Measurements from ENCODE around the gene ADAMTSL3. TPM values are rescaled to one million over a fixed set of nuclear protein-coding genes. Genes with fewer than 3 reads are reported as not detected.

The ADAMTSL3 gene
- total RNA-seq, 5 donors from 2014 or later (not counting 1 experiment from before 2014, with no cell fraction given) = 0.07 to 0.15 (median 0.12) TPM; not detected in 1

DNA sequence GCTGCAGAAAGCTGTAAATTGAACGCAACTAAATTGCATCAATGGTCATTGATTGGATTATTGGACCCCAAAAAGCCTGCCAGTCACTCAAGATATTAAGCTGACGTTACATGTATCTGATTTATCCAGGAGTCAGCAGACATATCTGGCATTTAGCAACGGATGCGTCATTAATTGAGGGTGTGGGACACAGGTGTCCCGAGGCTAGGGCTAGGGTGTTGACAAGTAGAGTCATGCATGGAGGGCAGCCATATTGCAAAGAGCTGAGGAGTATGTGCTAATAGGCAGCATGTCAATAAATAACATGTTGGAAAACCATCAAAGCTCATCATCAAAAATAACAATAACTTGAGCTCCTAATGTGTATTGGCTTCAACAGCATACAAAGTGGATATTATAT lies 347.1 kb downstream of the ADAMTSL3 start:
- Histone ChIP-seq H3K27me3 (replicated peaks in 1 of 2; ENCODE audit: control insufficient read depth in 2 of 2, extremely low read depth in 1 of 2, insufficient read depth in 2 of 2, low read length in 1 of 2) (peaks cover 0 to 2% of the 10 kb centered on the region in 2 experiments), H3K27ac (ENCODE audit: low read length) (no peak overlapping the region), H3K9me3 (no peaks in the 10 kb centered on the region), H3K36me3 (ENCODE audit: control insufficient read depth in 2 of 2, extremely low read depth in 1 of 2, insufficient read depth in 1 of 2, low read length in 1 of 2) (no peaks in the 10 kb centered on the region), H3K4me1 (ENCODE audit: control insufficient read depth in 1 of 2, extremely low read depth in 1 of 2, insufficient read depth in 2 of 2, low read length in 2 of 2) (no peaks in the 10 kb centered on the region), H3K4me3 (ENCODE audit: control insufficient read depth in 1 of 2, extremely low read depth in 1 of 2, low read length in 1 of 2) (no peak overlapping the region)
- peaks cover 0 to 8% (median 0%) of the 10 kb centered on the region in 3 donors for H3K9me3 Mint-ChIP-seq
- POLR2A ChIA-PET = no interaction called here
- CTCF ChIA-PET = no interaction called here
- WGBS (ENCODE audit: insufficient coverage) = 78% methylated on average over 5 of the region's 5 CpGs
- H3K36me3 Mint-ChIP-seq = no peaks in the 10 kb centered on the region
- peaks cover 4 to 13% of the 10 kb centered on the region in 2 donors for H3K27me3 Mint-ChIP-seq
- no peak overlapping the region for H3K27ac Mint-ChIP-seq
- ATAC-seq (replicated peaks in 1 of 4) (no peak), DNase-seq (no peak)
- no peak overlapping the region for H3K4me3 Mint-ChIP-seq
- no peaks in the 10 kb centered on the region for H3K4me1 Mint-ChIP-seq

GRCh38 chr15:84001655-84002054 lies 347.7 kb downstream of the ADAMTSL3 start:
- H3K27me3 ChIP-seq (replicated peaks in 1 of 2; ENCODE audit: control insufficient read depth in 2 of 2, extremely low read depth in 1 of 2, insufficient read depth in 2 of 2, low read length in 1 of 2) = peaks cover 0 to 2% of the 10 kb centered on the region in 2 experiments
- POLR2A ChIA-PET = no interaction called here
- peaks cover 0 to 8% (median 0%) of the 10 kb centered on the region in 3 donors for H3K9me3 Mint-ChIP-seq
- no peak overlapping the region for H3K4me3 Mint-ChIP-seq
- ATAC-seq (replicated peaks in 1 of 4) = no peak
- H3K4me3 ChIP-seq (ENCODE audit: control insufficient read depth in 1 of 2, extremely low read depth in 1 of 2, low read length in 1 of 2) = no peak overlapping the region
- no peaks in the 10 kb centered on the region for H3K36me3 ChIP-seq (ENCODE audit: control insufficient read depth in 2 of 2, extremely low read depth in 1 of 2, insufficient read depth in 1 of 2, low read length in 1 of 2)
- no peak overlapping the region for H3K27ac Mint-ChIP-seq
- peaks cover 5 to 13% of the 10 kb centered on the region in 2 donors for H3K27me3 Mint-ChIP-seq
- no peak overlapping the region for H3K27ac ChIP-seq (ENCODE audit: low read length)
- H3K9me3 ChIP-seq = no peaks in the 10 kb centered on the region
- DNase-seq = no peak
- no peaks in the 10 kb centered on the region for H3K4me1 ChIP-seq (ENCODE audit: control insufficient read depth in 1 of 2, extremely low read depth in 1 of 2, insufficient read depth in 2 of 2, low read length in 2 of 2)
- no peaks in the 10 kb centered on the region for H3K36me3 Mint-ChIP-seq
- no peaks in the 10 kb centered on the region for H3K4me1 Mint-ChIP-seq
- CTCF ChIA-PET = no interaction called here

GRCh38 chr15:84003791-84004503 lies 350.0 kb downstream of the ADAMTSL3 start:
- Histone ChIP-seq H3K9me3 (no peaks in the 10 kb centered on the region), H3K4me1 (ENCODE audit: control insufficient read depth in 1 of 2, extremely low read depth in 1 of 2, insufficient read depth in 2 of 2, low read length in 2 of 2) (no peaks in the 10 kb centered on the region), H3K4me3 (ENCODE audit: control insufficient read depth in 1 of 2, extremely low read depth in 1 of 2, low read length in 1 of 2) (no peak overlapping the region), H3K36me3 (ENCODE audit: control insufficient read depth in 2 of 2, extremely low read depth in 1 of 2, insufficient read depth in 1 of 2, low read length in 1 of 2) (no peaks in the 10 kb centered on the region), H3K27me3 (replicated peaks in 1 of 2; ENCODE audit: control insufficient read depth in 2 of 2, extremely low read depth in 1 of 2, insufficient read depth in 2 of 2, low read length in 1 of 2) (peaks cover 0 to 2% of the 10 kb centered on the region in 2 experiments), H3K27ac (ENCODE audit: low read length) (no peak overlapping the region)
- H3K4me1 Mint-ChIP-seq = no peaks in the 10 kb centered on the region
- ATAC-seq (replicated peaks in 1 of 4) (no peak), DNase-seq (no peak)
- peaks cover 6 to 17% of the 10 kb centered on the region in 2 donors for H3K27me3 Mint-ChIP-seq
- no peak overlapping the region for H3K27ac Mint-ChIP-seq
- H3K9me3 Mint-ChIP-seq = peaks cover 0 to 8% (median 0%) of the 10 kb centered on the region in 3 donors
- no CpG with 5 or more reads among the region's 6 CpGs for WGBS (ENCODE audit: insufficient coverage)
- no peak overlapping the region for H3K4me3 Mint-ChIP-seq
- H3K36me3 Mint-ChIP-seq = no peaks in the 10 kb centered on the region
- POLR2A ChIA-PET = no interaction called here
- CTCF ChIA-PET = no interaction called here

DNA sequence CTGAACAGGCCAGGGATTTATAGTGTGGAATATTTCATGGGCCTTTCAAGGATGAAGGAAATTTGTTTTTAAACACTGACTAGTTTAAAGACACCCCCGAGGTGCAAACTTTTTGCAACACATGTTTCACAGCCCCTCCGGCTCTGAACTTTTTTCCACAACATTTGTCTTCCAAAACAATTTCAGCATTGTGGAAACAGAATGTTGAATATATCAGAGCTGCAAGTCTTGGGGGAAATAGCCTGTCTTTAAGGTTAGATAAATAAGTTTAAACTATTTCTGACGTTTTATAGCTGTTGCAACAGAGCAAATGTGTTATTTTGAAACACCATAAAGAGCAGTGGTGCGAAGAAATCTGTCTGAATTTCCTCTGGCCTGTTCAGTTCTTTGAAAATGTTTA lies 352.5 kb downstream of the ADAMTSL3 start:
- Mint-ChIP-seq H3K9me3 (peaks cover 0 to 4% (median 3%) of the 10 kb centered on the region in 3 donors), H3K27me3 (peaks cover 6 to 12% of the 10 kb centered on the region in 2 donors), H3K4me1 (no peaks in the 10 kb centered on the region), H3K27ac (no peak overlapping the region), H3K36me3 (no peaks in the 10 kb centered on the region), H3K4me3 (no peak overlapping the region)
- Histone ChIP-seq H3K27ac (ENCODE audit: low read length) (no peak overlapping the region), H3K36me3 (ENCODE audit: control insufficient read depth in 2 of 2, extremely low read depth in 1 of 2, insufficient read depth in 1 of 2, low read length in 1 of 2) (no peaks in the 10 kb centered on the region), H3K27me3 (replicated peaks in 1 of 2; ENCODE audit: control insufficient read depth in 2 of 2, extremely low read depth in 1 of 2, insufficient read depth in 2 of 2, low read length in 1 of 2) (no peaks in the 10 kb centered on the region), H3K4me1 (ENCODE audit: control insufficient read depth in 1 of 2, extremely low read depth in 1 of 2, insufficient read depth in 2 of 2, low read length in 2 of 2) (no peaks in the 10 kb centered on the region), H3K9me3 (no peaks in the 10 kb centered on the region), H3K4me3 (ENCODE audit: control insufficient read depth in 1 of 2, extremely low read depth in 1 of 2, low read length in 1 of 2) (no peak overlapping the region)
- no peak for ATAC-seq (replicated peaks in 1 of 4)
- WGBS (ENCODE audit: insufficient coverage) = 55% methylated on average over 2 of the region's 4 CpGs
- CTCF ChIA-PET = no interaction called here
- POLR2A ChIA-PET = no interaction called here
- no peak for DNase-seq

DNA sequence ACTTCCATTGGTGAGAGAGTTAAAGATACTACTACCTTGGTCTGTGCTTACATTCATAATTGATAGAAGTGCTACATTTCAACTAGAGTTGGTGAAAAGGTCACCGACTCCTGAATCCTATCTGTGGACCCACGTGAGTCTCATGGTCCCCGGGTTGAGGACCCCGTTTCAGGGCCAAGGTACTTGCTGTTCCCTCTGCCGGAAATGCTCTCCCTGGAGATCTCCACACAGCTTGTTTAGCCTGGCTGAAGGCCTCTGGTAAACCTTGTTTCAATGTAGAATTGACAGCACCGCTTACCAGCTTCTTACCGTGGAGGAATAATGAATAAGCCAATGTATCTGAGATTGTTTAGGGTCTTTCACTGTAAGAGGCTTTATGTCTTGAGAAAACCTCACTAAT lies 355.7 kb downstream of the ADAMTSL3 start:
- Histone ChIP-seq H3K4me1 (ENCODE audit: control insufficient read depth in 1 of 2, extremely low read depth in 1 of 2, insufficient read depth in 2 of 2, low read length in 2 of 2) (no peaks in the 10 kb centered on the region), H3K4me3 (ENCODE audit: control insufficient read depth in 1 of 2, extremely low read depth in 1 of 2, low read length in 1 of 2) (no peak overlapping the region), H3K9me3 (no peaks in the 10 kb centered on the region), H3K36me3 (ENCODE audit: control insufficient read depth in 2 of 2, extremely low read depth in 1 of 2, insufficient read depth in 1 of 2, low read length in 1 of 2) (no peaks in the 10 kb centered on the region), H3K27me3 (replicated peaks in 1 of 2; ENCODE audit: control insufficient read depth in 2 of 2, extremely low read depth in 1 of 2, insufficient read depth in 2 of 2, low read length in 1 of 2) (peaks cover 0 to 3% of the 10 kb centered on the region in 2 experiments), H3K27ac (ENCODE audit: low read length) (no peak overlapping the region)
- DNase-seq = no peak
- no peak for ATAC-seq (replicated peaks in 1 of 4)
- Mint-ChIP-seq H3K36me3 (no peaks in the 10 kb centered on the region), H3K4me3 (no peak overlapping the region), H3K4me1 (no peaks in the 10 kb centered on the region), H3K27me3 (peaks cover 2 to 7% of the 10 kb centered on the region in 2 donors), H3K9me3 (peaks cover 4 to 11% (median 9%) of the 10 kb centered on the region in 3 donors), H3K27ac (no peak overlapping the region)
- ChIA-PET POLR2A (no interaction called here), CTCF (no interaction called here)
- WGBS (ENCODE audit: insufficient coverage) = 86% methylated on average over 4 of the region's 7 CpGs

- Mint-ChIP-seq H3K4me1 (no peaks in the 10 kb centered on the region), H3K27me3 (peaks cover 2 to 7% of the 10 kb centered on the region in 2 donors), H3K4me3 (no peak overlapping the region), H3K36me3 (no peaks in the 10 kb centered on the region), H3K27ac (no peak overlapping the region), H3K9me3 (peaks cover 4 to 11% (median 9%) of the 10 kb centered on the region in 3 donors)
- no peak overlapping the region for H3K4me3 ChIP-seq (ENCODE audit: control insufficient read depth in 1 of 2, extremely low read depth in 1 of 2, low read length in 1 of 2)
- H3K4me1 ChIP-seq (ENCODE audit: control insufficient read depth in 1 of 2, extremely low read depth in 1 of 2, insufficient read depth in 2 of 2, low read length in 2 of 2) = no peaks in the 10 kb centered on the region
- ChIA-PET POLR2A (no interaction called here), CTCF (no interaction called here)
- H3K9me3 ChIP-seq = no peaks in the 10 kb centered on the region
- H3K36me3 ChIP-seq (ENCODE audit: control insufficient read depth in 2 of 2, extremely low read depth in 1 of 2, insufficient read depth in 1 of 2, low read length in 1 of 2) = no peaks in the 10 kb centered on the region
- WGBS (ENCODE audit: insufficient coverage) = no CpG with 5 or more reads among the region's 1 CpG
- H3K27me3 ChIP-seq (replicated peaks in 1 of 2; ENCODE audit: control insufficient read depth in 2 of 2, extremely low read depth in 1 of 2, insufficient read depth in 2 of 2, low read length in 1 of 2) = peaks cover 0 to 3% of the 10 kb centered on the region in 2 experiments
- no peak for DNase-seq
- no peak for ATAC-seq (replicated peaks in 1 of 4)
- no peak overlapping the region for H3K27ac ChIP-seq (ENCODE audit: low read length)
Measured at GRCh38 chr15:84010246-84010645, 356.3 kb downstream of the ADAMTSL3 start.

Data from T-cell (primary cell).